Measurements from ENCODE around the gene KLF16.

- TF ChIP-seq CTCF (IDR thresholded peaks at IDR 0.05; ENCODE audit: low read length) (no peak), EZH2 (IDR thresholded peaks at IDR 0.05; ENCODE audit: borderline replicate concordance, low read length) (no peak)
Measured at GRCh38 chr19:1816530-1817298, 46.7 kb downstream of the KLF16 start.

Data from OCI-LY1 (cell line).